Osteocyte (in vitro differentiated cells): ENCODE data around the gene C11orf86. TPM values are rescaled to one million over a fixed set of nuclear protein-coding genes. Genes with fewer than 3 reads are reported as not detected.
A peak's percentile ranks its signal among the peaks of the same experiment; 100 is the strongest.
"Not testable (repeated sequence)": the region's sequence is repeated elsewhere in the genome, so short reads cannot be mapped to it uniquely, and the experiment has no call there.

ENCODE experiments used
- DNase-seq: peaks from one replicate; pipeline ENCODE4 v3.0.0; 2021; ENCODE audit warnings: mixed read lengths; ENCODE audit not compliant: unreplicated experiment; ENCODE audit errors: extremely low spot score
- H3K27ac Mint-ChIP-seq: one replicate; pipeline ENCODE4 v1.8.0; 2021; ENCODE audit warnings: mild to moderate bottlenecking, mixed read lengths; ENCODE audit not compliant: unreplicated experiment
- H3K27me3 Mint-ChIP-seq: one replicate; pipeline ENCODE4 v1.8.0; 2021; ENCODE audit warnings: mixed read lengths; ENCODE audit not compliant: unreplicated experiment
- H3K36me3 Mint-ChIP-seq: one replicate; pipeline ENCODE4 v1.8.0; 2021; ENCODE audit warnings: mixed read lengths; ENCODE audit not compliant: unreplicated experiment
- H3K4me1 Mint-ChIP-seq: one replicate; pipeline ENCODE4 v1.8.0; 2021; ENCODE audit warnings: mixed read lengths; ENCODE audit not compliant: unreplicated experiment
- H3K4me3 Mint-ChIP-seq: one replicate; pipeline ENCODE4 v1.8.0; 2021; ENCODE audit warnings: mild to moderate bottlenecking, moderate library complexity, mixed read lengths; ENCODE audit not compliant: unreplicated experiment
- H3K9me3 Mint-ChIP-seq: one replicate; pipeline ENCODE4 v1.8.0; 2021; ENCODE audit warnings: mixed read lengths; ENCODE audit not compliant: unreplicated experiment
- CTCF ChIP-seq: fragments of 200-600 bp; sonication (generic); IDR thresholded peaks from 2 replicates; pipeline ENCODE4 v1.5.0; 2021; ENCODE audit warnings: antibody characterized with exemption, mild to moderate bottlenecking, moderate library complexity
- total RNA-seq: library from RNA; stranded (reverse); gene quantifications from 2 replicates; pipeline ENCODE4 v1.2.1, GENCODE V29; 2021

The C11orf86 gene
- total RNA-seq, 1 donor from 2014 or later = not detected

DNA sequence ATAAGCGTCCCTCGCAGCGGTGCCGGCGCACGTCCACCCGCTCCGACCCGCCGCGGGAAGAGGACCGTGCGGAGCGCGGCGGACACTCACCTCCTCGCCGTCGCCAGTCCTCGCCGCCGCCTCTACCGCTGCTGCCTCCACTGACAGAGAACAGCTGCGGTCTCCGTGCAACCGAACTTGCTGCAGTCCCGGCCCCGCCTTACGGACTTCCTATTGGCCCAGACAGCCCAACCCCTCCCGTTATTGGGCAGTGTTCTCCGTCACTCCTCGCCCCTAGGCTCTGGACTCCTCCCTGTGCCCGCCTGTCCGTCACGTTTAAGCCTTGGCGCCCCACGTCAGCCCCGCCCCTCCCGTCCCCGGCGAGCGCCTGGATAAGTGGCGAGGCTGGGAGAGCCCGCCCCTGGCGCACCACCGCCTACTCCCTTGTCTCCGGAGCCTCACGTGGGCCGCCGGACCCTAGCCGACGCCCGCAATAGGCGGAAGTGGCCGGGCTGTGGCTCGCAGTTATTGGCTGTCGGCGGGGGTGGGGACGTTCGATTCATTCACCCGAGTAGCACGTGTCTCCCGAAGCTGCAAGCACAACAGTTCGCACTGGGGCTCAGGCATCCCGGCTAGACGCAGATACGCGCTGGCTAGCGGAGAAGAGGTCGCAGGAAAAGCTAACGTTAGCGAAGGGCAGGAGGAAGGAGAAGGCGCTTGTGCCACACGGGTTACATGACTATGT is 16.7 kb upstream of the C11orf86 start, which contains the start of gene PC:
PC (minus strand) TSS at position 152 of the 724 bp plus-strand sequence. CDS start 86,224 bp downstream, outside the sequence.
- Mint-ChIP-seq H3K9me3 (no peaks in the 10 kb centered on the region), H3K36me3 (peaks cover 4% of the 10 kb centered on the region), H3K4me1 (peaks cover 28% of the 10 kb centered on the region), H3K4me3 (peak within 1 kb of the TSS; percentile 78), H3K27ac (peak within 1 kb of the TSS; percentile 85), H3K27me3 (no peaks in the 10 kb centered on the region)
- no peak for TF ChIP-seq CTCF
- peak; percentile 100 for DNase-seq

- Mint-ChIP-seq H3K27me3 (no peaks in the 10 kb centered on the region), H3K9me3 (no peaks in the 10 kb centered on the region), H3K4me3 (peak overlapping the region; percentile 71), H3K4me1 (peaks cover 28% of the 10 kb centered on the region), H3K36me3 (peaks cover 4% of the 10 kb centered on the region), H3K27ac (peak overlapping the region; percentile 85)
- no peak for DNase-seq
- TF ChIP-seq CTCF = no peak
These were observed 16.2 kb upstream of the C11orf86 start for GRCh38 chr11:66958956-66959274.

DNA sequence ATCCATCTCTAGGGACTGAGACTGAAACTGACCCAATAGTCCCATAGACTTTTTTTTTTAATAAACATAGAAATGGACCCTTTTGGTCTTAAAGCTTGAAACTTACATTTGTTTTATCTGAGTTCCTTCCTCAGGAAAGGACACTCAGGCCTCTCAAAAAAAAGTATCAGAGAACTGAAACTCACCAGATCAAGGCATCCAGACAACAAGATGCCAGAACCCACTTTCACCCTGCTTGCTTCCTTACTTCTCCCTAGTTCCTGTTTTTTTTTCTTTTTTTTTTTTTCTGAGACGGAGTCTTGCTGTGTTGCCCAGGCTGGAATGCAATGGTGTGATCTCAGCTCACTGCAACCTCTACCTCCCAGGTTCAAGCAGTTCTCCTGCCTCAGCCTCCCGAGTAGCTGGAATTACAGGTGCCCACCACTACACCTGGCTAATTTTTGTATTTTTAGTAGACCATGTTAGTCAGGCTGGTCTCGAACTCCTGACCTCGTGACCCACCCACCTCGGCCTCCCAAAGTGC is 13.4 kb upstream of the C11orf86 start:
- DNase-seq, H3K4me3 Mint-ChIP-seq, H3K27ac Mint-ChIP-seq, H3K36me3 Mint-ChIP-seq, H3K9me3 Mint-ChIP-seq, H3K27me3 Mint-ChIP-seq: not testable (repeated sequence)
- H3K4me1 Mint-ChIP-seq = peaks cover 23% of the 10 kb centered on the region

GRCh38 chr11:66962247-66962646 is 12.9 kb upstream of the C11orf86 start:
- H3K27me3 Mint-ChIP-seq = no peaks in the 10 kb centered on the region
- peaks cover 18% of the 10 kb centered on the region for H3K4me1 Mint-ChIP-seq
- H3K9me3 Mint-ChIP-seq = no peaks in the 10 kb centered on the region
- no peaks in the 10 kb centered on the region for H3K36me3 Mint-ChIP-seq
- DNase-seq = no peak
- no peak for TF ChIP-seq CTCF
- H3K4me3 Mint-ChIP-seq = no peak overlapping the region
- no peak overlapping the region for H3K27ac Mint-ChIP-seq

- H3K27me3 Mint-ChIP-seq = no peaks in the 10 kb centered on the region
- H3K4me3 Mint-ChIP-seq = no peak overlapping the region
- no peak for DNase-seq
- H3K9me3 Mint-ChIP-seq = no peaks in the 10 kb centered on the region
- H3K36me3 Mint-ChIP-seq = no peaks in the 10 kb centered on the region
- H3K27ac Mint-ChIP-seq = no peak overlapping the region
- no peak for TF ChIP-seq CTCF
- peaks cover 17% of the 10 kb centered on the region for H3K4me1 Mint-ChIP-seq
These were observed 12.3 kb upstream of the C11orf86 start for GRCh38 chr11:66962801-66963200.
